GM18498 (cell line): Measurements from ENCODE around the gene NELFA.
"Not testable (repeated sequence)": the region's sequence is repeated elsewhere in the genome, so short reads cannot be mapped to it uniquely, and the experiment has no call there.

ENCODE experiments used
- ATAC-seq: cut with Tn5 transposase; IDR thresholded peaks from one replicate; pipeline ENCODE4 v1.9.1; 2021; ENCODE audit warnings: mild to moderate bottlenecking, moderate library complexity; ENCODE audit not compliant: unreplicated experiment

The NELFA gene

GRCh38 chr4:1994938-1995337, 13.8 kb downstream of the NELFA start:
- no peak for ATAC-seq

GRCh38 chr4:1993718-1994516, 14.9 kb downstream of the NELFA start:
- not testable (repeated sequence) for ATAC-seq

GRCh38 chr4:1993169-1993516, 15.6 kb downstream of the NELFA start:
- ATAC-seq: no peak

- ATAC-seq: no peak
Observed at GRCh38 chr4:1992468-1993168, 16.2 kb downstream of the NELFA start.

GRCh38 chr4:1991596-1992434, 17.0 kb downstream of the NELFA start:
- no peak for ATAC-seq

- no peak for ATAC-seq
Observed at GRCh38 chr4:1991087-1991486, 17.7 kb downstream of the NELFA start.

GRCh38 chr4:1990676-1991075, 18.1 kb downstream of the NELFA start:
- no peak for ATAC-seq

- no peak for ATAC-seq
Observed at GRCh38 chr4:1990348-1990645, 18.5 kb downstream of the NELFA start.

- no peak for ATAC-seq
Observed at GRCh38 chr4:1989533-1990347, 19.0 kb downstream of the NELFA start.

- no peak for ATAC-seq
Observed at GRCh38 chr4:1988327-1988724, 20.4 kb downstream of the NELFA start.

- no peak for ATAC-seq
Observed at GRCh38 chr4:1987721-1988326, 20.9 kb downstream of the NELFA start.

- ATAC-seq: no peak
Observed at GRCh38 chr4:1987296-1987695, 21.5 kb downstream of the NELFA start.

GRCh38 chr4:1986578-1987210, 22.1 kb downstream of the NELFA start:
- ATAC-seq: no peak

- no peak for ATAC-seq
Observed at GRCh38 chr4:1985780-1986577, 22.8 kb downstream of the NELFA start.

- no peak for ATAC-seq
Observed at GRCh38 chr4:1985294-1985693, 23.5 kb downstream of the NELFA start.

- ATAC-seq: no peak
Observed at GRCh38 chr4:1984406-1985191, 24.2 kb downstream of the NELFA start.

- ATAC-seq: no peak
Observed at GRCh38 chr4:1983846-1984405, 24.8 kb downstream of the NELFA start.
